EH (cell line): Measurements from ENCODE around the gene RBM34.

Experiments used
- DNase-seq: peaks from one replicate; pipeline ENCODE4 v3.0.0-alpha.2; 2015; ENCODE audit warnings: low read depth

The RBM34 gene

DNA sequence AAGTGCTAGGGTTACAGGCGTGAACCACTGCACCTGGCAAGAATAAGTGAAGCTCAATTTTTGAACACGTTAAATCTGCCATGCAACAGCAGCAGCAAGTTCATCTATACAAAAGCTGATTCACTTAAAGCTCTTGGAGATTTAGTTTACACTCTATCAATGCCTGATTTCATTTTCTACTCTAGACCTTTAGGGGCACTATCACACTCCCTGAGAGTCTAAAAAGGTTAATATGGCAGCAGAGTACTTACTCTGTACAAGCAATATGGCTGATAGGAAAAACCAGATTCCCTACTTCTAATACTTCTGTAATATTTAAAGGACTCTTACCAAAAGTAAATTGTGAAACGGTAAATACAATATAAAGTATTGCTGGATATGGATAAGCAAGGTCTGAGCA is 4.8 kb downstream of the RBM34 start:
- DNase-seq, result no peak

DNA sequence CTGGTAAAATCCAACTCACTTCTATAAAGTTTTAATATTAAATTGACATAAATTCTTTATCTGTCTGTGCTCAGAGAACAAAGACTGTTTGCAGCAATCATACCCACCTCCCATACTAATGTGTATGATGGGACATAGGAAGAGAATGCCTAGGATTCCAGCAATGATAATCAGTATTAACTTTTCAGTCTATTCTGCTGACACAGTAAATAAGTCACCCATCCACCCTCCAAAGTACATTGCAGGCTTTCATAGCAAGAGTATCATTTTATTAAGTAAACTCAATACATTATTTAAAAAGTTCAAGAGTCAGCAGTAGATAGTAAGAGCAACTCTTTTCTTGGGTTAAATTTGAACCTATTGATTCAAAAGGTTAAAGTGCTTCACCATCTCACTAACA is 8.8 kb downstream of the RBM34 start:
- no peak for DNase-seq

GRCh38 chr1:235151033-235151432 is 10.0 kb downstream of the RBM34 start:
- no peak for DNase-seq

GRCh38 chr1:235149824-235150223 is 11.2 kb downstream of the RBM34 start:
- no peak for DNase-seq

DNA sequence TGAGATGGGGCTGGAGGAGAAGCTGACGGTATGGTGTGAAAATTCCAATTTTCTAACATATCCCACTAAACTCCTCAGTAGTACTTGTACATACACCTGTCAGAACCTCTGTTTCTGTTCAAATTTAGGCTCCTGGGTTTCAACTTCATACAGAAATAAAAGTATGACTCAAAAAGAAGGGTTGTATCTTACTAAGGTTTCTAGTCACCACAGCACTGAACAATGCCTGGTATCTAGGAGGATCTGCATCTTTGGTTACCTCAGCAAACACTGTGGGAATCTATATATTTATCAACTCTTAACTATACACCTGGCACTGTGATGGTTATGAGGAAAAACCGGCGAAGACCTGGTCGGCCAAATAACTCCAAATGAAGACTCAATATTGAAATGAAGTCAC is 13.8 kb downstream of the RBM34 start:
- no peak for DNase-seq

DNA sequence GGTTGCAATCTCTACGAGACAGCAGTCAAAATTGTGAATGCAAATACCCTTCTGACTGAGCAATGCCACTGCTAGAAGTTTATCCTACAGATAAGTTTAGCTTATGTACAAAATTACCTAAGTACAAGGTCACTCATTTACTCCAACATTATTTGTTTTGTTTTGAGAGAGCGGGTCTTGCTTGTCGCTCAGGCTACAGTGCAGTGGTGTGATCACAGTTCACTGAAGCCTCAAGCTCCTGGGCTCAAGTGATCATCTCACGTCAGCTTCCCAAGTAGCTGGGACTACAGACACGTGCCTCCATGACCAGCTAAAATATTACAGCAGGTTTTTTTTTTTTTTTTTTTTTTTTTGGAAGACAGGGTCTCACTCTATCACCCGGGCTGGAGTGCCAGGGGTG is 15.4 kb downstream of the RBM34 start:
- DNase-seq, result no peak

GRCh38 chr1:235142991-235143390 is 18.1 kb downstream of the RBM34 start:
- DNase-seq, result no peak

- no peak for DNase-seq
These were observed 21.7 kb downstream of the RBM34 start for GRCh38 chr1:235139315-235139714.

DNA sequence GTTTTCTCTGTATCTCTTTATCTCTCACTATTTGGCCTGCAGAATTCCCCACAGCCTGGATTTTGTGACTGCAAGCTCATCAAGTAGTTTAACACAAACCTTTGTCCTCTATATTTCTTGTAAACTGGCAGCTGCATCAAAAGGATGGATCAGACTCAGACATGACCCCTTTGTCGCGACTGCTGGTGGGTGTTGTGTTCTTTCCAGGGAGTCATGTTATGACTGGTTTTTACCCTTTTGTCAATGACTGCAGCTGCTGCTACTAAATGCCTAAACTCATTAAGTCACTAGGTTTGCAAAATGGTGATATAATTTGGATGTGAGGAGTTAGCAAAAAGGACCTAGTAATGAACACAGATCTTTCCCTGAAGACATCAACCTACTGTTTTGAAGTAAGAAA is 22.2 kb downstream of the RBM34 start:
- no peak for DNase-seq

GRCh38 chr1:235136111-235136510 is 24.9 kb downstream of the RBM34 start:
- DNase-seq, result no peak

DNA sequence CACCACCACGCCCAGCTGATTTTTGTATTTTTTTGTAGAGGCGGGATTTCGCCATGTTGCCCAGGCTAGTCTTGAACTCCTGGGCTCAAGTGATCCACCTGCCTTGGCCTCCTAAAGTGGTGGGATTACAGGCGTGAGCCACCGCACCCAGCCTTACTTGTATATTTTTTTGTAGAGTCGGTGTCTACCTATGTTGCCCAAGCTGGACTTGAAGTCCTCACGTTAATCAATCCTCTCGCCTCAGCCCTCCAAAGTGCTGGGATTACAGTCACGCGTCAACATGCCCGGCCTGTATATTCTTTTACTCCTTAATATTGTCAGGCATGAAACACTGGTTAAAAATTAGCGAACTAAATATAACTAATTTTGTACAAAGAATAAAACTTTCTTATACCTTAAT is 26.9 kb downstream of the RBM34 start:
- no peak for DNase-seq

GRCh38 chr1:235133086-235133485 is 28.0 kb downstream of the RBM34 start:
- no peak for DNase-seq

DNA sequence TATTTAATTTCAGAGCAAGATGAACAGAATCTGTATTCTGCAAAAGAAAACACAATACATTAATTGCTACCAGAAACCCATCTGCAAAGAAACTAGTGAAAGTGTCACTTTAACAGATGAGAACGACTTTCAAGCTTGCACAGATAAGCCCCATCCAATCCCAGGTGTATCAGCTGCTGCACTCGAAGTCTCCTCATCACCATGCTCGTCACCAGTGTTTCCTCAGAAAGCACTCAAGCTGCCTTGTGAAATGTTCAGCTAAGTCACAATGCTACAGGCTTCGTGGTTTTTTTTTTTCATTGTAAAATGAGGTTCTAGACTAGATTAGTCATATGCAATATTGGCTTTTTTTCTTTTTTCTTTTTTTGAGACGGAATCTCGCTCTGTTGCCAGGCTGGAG is 29.1 kb downstream of the RBM34 start:
- DNase-seq, result no peak

GRCh38 chr1:235130766-235131270 is 30.2 kb downstream of the RBM34 start:
- DNase-seq, result no peak

DNA sequence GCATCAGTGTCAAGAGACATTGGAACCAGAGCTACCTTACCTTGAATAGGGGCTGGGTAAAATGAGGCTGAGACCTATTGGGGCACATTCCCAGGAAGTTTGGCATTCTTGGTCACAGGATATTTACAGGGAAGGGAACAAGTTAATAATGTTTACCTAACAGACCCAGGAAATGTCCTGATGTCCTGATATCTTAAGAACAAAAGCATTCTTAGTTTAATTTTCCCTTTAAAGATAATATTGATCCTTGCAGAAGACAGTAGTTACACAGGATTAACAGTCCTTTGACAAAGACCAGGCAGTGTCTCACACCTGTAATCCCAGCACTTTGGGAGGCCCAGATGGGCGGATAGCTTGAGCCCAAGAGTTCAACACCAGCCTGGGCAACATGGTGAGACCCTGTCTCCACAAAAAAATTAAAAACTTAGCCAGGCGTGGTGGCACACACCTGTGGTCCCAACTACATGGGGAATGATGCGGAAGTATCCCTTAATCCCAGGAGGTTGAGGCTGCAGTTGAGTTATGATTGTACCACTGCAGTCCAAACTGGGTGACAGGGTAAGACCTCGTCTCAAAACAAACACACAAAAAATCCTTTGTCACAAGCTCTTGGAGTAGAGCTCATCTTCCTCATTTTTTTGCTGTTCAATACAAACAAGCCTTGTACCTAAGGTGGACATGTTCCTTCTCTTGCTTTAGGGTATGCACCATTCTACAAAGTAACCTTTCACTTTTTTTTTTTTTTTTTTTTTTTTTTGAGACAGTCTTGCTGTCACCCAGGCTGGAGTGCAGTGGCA is 31.1 kb downstream of the RBM34 start:
- DNase-seq, result no peak

GRCh38 chr1:235128456-235129328 is 32.4 kb downstream of the RBM34 start, which contains the start of gene TOMM20:
Gene TOMM20, minus strand, starts transcription at chr1:235128837. Its CDS starts 122 bp downstream, at chr1:235128715.
- DNase-seq, result peak; percentile 98

GRCh38 chr1:235127732-235128455 is 33.2 kb downstream of the RBM34 start:
- peak; percentile 25 for DNase-seq

DNA sequence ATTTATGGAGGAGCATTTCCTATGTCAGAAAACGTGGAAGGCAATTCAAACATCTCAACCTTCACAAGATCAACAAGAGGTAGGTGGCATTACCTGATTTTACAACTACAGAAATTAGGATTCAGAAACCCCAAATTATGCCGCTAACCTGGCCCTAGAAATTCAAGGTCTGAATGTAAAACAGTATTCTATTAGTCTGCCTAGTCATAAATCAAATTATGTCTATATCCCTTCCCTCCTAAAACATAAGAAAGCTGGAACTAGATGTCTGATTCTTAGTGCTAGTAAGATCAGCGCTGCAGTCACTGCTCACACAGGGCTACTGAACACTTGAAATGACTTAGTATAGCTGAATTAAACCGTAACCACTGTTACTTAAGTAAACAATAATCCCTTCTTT is 33.8 kb downstream of the RBM34 start:
- no peak for DNase-seq

- DNase-seq, result no peak
These were observed 36.4 kb downstream of the RBM34 start for GRCh38 chr1:235124665-235125064.

GRCh38 chr1:235124111-235124510 is 36.9 kb downstream of the RBM34 start:
- no peak for DNase-seq

GRCh38 chr1:235122348-235122747 is 38.7 kb downstream of the RBM34 start:
- no peak for DNase-seq

DNA sequence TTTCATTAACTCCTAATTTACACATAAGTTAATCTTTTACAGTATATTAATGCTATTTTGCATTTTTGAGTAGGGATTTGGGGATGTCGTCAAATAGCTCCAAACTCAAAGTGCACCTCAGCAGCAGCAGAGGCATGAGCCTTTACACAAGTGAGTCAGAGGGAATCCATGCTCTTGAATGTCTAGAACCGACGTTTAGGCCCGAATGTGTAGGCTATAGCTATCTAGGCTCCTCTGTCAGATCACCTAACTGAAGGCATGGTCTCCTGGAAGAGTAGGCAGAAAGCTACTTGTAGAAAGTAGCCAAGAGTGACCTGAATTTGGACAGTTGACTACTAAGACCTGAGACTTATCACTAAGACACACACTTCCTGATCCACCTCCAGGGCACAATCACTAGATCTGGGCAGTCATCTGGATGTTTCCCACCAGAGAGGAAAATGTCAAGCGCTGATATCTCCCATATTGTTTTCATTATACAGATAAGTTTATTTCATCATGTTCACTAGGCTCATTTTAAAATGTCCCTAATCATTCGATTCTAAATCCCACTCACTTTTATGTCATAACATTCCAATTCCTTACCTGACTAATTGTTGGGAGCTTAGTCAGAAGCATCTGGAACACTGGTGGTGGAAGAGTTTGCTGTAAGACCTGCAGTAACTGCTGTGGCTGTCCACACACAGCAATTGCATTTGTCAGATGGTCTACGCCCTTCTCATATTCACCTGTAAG is 47.7 kb downstream of the RBM34 start:
- DNase-seq, result no peak
